Neural progenitor cell (in vitro differentiated cells): ENCODE data around the gene SLC35F3. TPM values are rescaled to one million over a fixed set of nuclear protein-coding genes. Genes with fewer than 3 reads are reported as not detected.

ENCODE experiments used
- DNase-seq: peaks from one replicate; pipeline ENCODE4 v3.0.0-alpha.2; 2016; ENCODE audit warnings: low spot score
- H2AFZ ChIP-seq: fragments of 200-600 bp; sonication (generic); replicated peaks from 2 replicates; pipeline ENCODE4 v1.6.1; 2016; ENCODE audit warnings: antibody characterized with exemption
- H3F3A ChIP-seq: fragments of 200-600 bp; sonication (generic); 2 replicates; pipeline ENCODE4 v1.6.1; 2016; ENCODE audit warnings: antibody characterized with exemption, low read depth
- H3K27ac ChIP-seq: fragments of 200-600 bp; sonication (generic); 2 replicates; pipeline ENCODE4 v1.5.1; 2016; ENCODE audit warnings: mild to moderate bottlenecking
- H3K27me3 ChIP-seq: fragments of 200-600 bp; sonication (generic); 2 replicates; pipeline ENCODE4 v1.6.1; 2016; ENCODE audit warnings: mild to moderate bottlenecking, moderate library complexity
- H3K36me3 ChIP-seq: fragments of 200-600 bp; sonication (generic); 2 replicates; pipeline ENCODE4 v1.5.1; 2016
- H3K4me1 ChIP-seq: fragments of 200-600 bp; sonication (generic); 2 replicates; pipeline ENCODE4 v1.6.1; 2016; ENCODE audit warnings: mixed run types
- H3K4me2 ChIP-seq: fragments of 200-600 bp; sonication (generic); 2 replicates; pipeline ENCODE4 v1.6.1; 2016
- H3K4me3 ChIP-seq: fragments of 200-600 bp; sonication (generic); 2 replicates; pipeline ENCODE4 v1.5.1; 2016
- H3K79me2 ChIP-seq: fragments of 200-600 bp; sonication (generic); 2 replicates; pipeline ENCODE4 v1.6.1; 2016; ENCODE audit warnings: low read depth
- H3K9ac ChIP-seq: fragments of 200-600 bp; sonication (generic); 2 replicates; pipeline ENCODE4 v1.6.1; 2016
- H3K9me3 ChIP-seq: fragments of 200-600 bp; sonication (generic); 2 replicates; pipeline ENCODE4 v1.5.1; 2016; ENCODE audit warnings: low read depth
- H4K20me1 ChIP-seq: fragments of 200-600 bp; sonication (generic); 2 replicates; pipeline ENCODE4 v1.6.1; 2016; ENCODE audit warnings: low read depth
- H3K27ac Mint-ChIP-seq: 3 replicates; pipeline ENCODE4 v1.8.0; 2021; ENCODE audit warnings: mixed read lengths
- H3K27me3 Mint-ChIP-seq: 2 replicates; pipeline ENCODE4 v1.8.0; 2022; ENCODE audit warnings: low read depth, mild to moderate bottlenecking, inconsistent platforms, moderate library complexity, mixed read lengths; ENCODE audit not compliant: insufficient read depth
- H3K36me3 Mint-ChIP-seq: 3 replicates; pipeline ENCODE4 v1.8.0; 2021; ENCODE audit warnings: mixed read lengths
- H3K4me1 Mint-ChIP-seq: 3 replicates; pipeline ENCODE4 v1.8.0; 2021; ENCODE audit warnings: mixed read lengths
- H3K4me3 Mint-ChIP-seq: 3 replicates; pipeline ENCODE4 v1.8.0; 2021; ENCODE audit warnings: mild to moderate bottlenecking, moderate library complexity, mixed read lengths
- H3K9me3 Mint-ChIP-seq: 3 replicates; pipeline ENCODE4 v1.8.0; 2020; ENCODE audit warnings: mixed read lengths
- EZH2 ChIP-seq: fragments of 200-600 bp; sonication (generic); IDR thresholded peaks from 2 replicates; pipeline ENCODE4 v1.6.1; 2017; ENCODE audit warnings: antibody characterized with exemption, mild to moderate bottlenecking, moderate library complexity
- EZH2phosphoT487 ChIP-seq: fragments of 200-600 bp; sonication (generic); IDR thresholded peaks from 2 replicates; pipeline ENCODE4 v1.6.1; 2017; ENCODE audit warnings: antibody characterized with exemption
- total RNA-seq: library from RNA; depleted of rRNA; stranded (reverse); fragments of >200 nt; gene quantifications from 2 replicates; pipeline ENCODE4 v1.2.3, GENCODE V29; 2015; ENCODE audit warnings: low replicate concordance
- TF ChIP-seq, protein P1 (sequence below): fragments of 200-600 bp; sonication (generic); IDR thresholded peaks from 2 replicates; pipeline ENCODE4 v1.5.1; 2017; ENCODE audit warnings: antibody characterized with exemption, mild to moderate bottlenecking

The SLC35F3 gene
- total RNA-seq, 1 donor from 2014 or later: 0.79 TPM

DNA sequence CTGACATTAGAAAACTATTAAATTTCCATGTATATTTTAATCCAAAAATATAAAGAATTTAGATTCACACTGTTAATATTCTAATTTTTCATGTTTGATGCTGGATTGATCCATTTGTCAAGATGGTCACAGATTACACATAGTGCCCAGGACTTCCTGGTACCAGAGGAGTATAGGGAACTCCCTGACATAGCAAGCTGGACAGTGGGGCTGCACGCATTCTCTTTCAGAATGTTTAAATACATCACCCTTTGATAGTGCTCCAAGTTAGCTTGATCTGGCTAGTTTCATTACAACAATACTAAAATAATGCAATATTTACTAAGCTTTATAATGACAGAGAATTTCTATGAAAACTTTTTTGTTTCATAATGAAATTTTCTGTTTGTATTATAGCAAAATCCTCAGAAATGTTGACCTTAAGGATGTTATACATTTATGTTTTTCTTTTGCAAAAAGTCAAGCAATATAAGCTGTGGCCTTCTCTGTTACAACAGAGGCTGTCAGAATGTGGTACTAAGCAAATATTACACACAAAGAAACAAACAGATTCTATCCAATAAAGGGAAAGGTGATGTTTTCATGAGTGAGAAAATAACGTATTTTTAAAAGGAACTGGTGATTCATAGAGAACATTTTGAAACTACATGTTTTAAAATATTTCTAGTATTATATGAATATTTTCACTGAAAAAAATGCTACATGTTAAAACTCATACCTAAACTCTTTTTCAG lies 84.7 kb downstream of the SLC35F3 start:
- H3K27me3 ChIP-seq: no peaks in the 10 kb centered on the region
- DNase-seq: no peak
- Mint-ChIP-seq H3K9me3 (no peaks in the 10 kb centered on the region), H3K4me3 (no peak overlapping the region), H3K27ac (no peak overlapping the region), H3K27me3 (no peaks in the 10 kb centered on the region), H3K4me1 (peaks cover 13% of the 10 kb centered on the region), H3K36me3 (no peaks in the 10 kb centered on the region)
- H3K27ac ChIP-seq: no peak overlapping the region
- no peaks in the 10 kb centered on the region for H4K20me1 ChIP-seq
- no peaks in the 10 kb centered on the region for H3K79me2 ChIP-seq
- H3K4me2 ChIP-seq: no peak overlapping the region
- no peak overlapping the region for H2AFZ ChIP-seq
- TF ChIP-seq EZH2phosphoT487: no peak
- TF ChIP-seq, protein P1, sequence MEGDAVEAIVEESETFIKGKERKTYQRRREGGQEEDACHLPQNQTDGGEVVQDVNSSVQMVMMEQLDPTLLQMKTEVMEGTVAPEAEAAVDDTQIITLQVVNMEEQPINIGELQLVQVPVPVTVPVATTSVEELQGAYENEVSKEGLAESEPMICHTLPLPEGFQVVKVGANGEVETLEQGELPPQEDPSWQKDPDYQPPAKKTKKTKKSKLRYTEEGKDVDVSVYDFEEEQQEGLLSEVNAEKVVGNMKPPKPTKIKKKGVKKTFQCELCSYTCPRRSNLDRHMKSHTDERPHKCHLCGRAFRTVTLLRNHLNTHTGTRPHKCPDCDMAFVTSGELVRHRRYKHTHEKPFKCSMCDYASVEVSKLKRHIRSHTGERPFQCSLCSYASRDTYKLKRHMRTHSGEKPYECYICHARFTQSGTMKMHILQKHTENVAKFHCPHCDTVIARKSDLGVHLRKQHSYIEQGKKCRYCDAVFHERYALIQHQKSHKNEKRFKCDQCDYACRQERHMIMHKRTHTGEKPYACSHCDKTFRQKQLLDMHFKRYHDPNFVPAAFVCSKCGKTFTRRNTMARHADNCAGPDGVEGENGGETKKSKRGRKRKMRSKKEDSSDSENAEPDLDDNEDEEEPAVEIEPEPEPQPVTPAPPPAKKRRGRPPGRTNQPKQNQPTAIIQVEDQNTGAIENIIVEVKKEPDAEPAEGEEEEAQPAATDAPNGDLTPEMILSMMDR: no peak
- no peak for TF ChIP-seq EZH2
- H3K4me3 ChIP-seq: no peak overlapping the region
- H3K9me3 ChIP-seq: no peaks in the 10 kb centered on the region
- no peaks in the 10 kb centered on the region for H3K36me3 ChIP-seq
- no peaks in the 10 kb centered on the region for H3F3A ChIP-seq
- peaks cover 8% of the 10 kb centered on the region for H3K4me1 ChIP-seq
- no peak overlapping the region for H3K9ac ChIP-seq

DNA sequence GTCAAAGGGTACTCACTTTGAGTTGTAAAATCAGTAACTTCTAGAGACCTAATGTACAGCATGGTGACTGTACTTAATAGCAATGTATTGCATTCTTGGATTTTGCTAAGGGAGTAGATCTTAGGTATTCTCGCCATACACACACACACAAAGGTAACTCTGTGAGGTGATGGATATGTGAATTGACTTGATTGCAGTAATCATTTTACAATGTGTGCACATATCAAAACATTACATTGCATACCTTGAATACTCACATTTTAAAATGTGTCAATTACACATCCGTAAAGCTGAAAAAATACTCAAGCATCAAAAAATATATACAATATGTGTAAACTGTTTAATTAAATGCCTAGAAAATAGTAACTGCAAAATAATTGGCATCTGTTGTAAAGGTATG lies 86.0 kb downstream of the SLC35F3 start:
- H3K79me2 ChIP-seq: no peaks in the 10 kb centered on the region
- no peak for TF ChIP-seq EZH2phosphoT487
- TF ChIP-seq, protein P1: no peak
- no peak for TF ChIP-seq EZH2
- H3K36me3 ChIP-seq: no peaks in the 10 kb centered on the region
- H3K27ac ChIP-seq: no peak overlapping the region
- no peaks in the 10 kb centered on the region for H3K27me3 ChIP-seq
- no peaks in the 10 kb centered on the region for H3F3A ChIP-seq
- H3K4me1 ChIP-seq: peaks cover 8% of the 10 kb centered on the region
- Mint-ChIP-seq H3K27me3 (no peaks in the 10 kb centered on the region), H3K27ac (no peak overlapping the region), H3K4me3 (no peak overlapping the region), H3K36me3 (no peaks in the 10 kb centered on the region), H3K4me1 (peaks cover 19% of the 10 kb centered on the region), H3K9me3 (no peaks in the 10 kb centered on the region)
- H3K4me3 ChIP-seq: no peak overlapping the region
- H3K9ac ChIP-seq: no peak overlapping the region
- no peak for DNase-seq
- no peaks in the 10 kb centered on the region for H4K20me1 ChIP-seq
- no peak overlapping the region for H2AFZ ChIP-seq
- no peak overlapping the region for H3K4me2 ChIP-seq
- no peaks in the 10 kb centered on the region for H3K9me3 ChIP-seq

DNA sequence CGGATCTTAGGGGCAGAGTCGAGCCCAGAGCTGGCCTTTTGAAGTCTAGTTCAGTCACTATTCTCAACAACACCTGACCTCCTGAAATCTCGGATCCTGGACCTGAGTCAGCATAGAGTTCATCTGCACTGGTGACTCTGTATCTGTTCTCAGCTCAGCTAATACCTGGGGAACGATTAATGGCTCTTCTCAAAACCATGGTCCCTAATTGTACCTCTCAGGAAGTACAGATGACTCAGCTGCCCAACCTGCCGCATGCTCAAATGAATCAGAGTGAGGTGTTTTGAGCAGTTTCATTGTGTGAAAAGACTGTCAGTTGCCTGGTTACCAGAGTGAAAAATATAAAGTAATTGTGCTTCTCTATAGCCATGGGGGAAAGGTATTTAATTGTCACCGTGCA lies 89.2 kb downstream of the SLC35F3 start:
- no peak for TF ChIP-seq EZH2
- TF ChIP-seq, protein P1: no peak
- Mint-ChIP-seq H3K4me3 (no peak overlapping the region), H3K27ac (no peak overlapping the region), H3K9me3 (no peaks in the 10 kb centered on the region), H3K36me3 (no peaks in the 10 kb centered on the region), H3K4me1 (peaks cover 24% of the 10 kb centered on the region), H3K27me3 (peaks cover 3% of the 10 kb centered on the region)
- H3K79me2 ChIP-seq: no peaks in the 10 kb centered on the region
- H3K27ac ChIP-seq: no peak overlapping the region
- no peaks in the 10 kb centered on the region for H4K20me1 ChIP-seq
- peaks cover 8% of the 10 kb centered on the region for H3K4me1 ChIP-seq
- no peak overlapping the region for H3K4me3 ChIP-seq
- H3K36me3 ChIP-seq: no peaks in the 10 kb centered on the region
- H3K9ac ChIP-seq: no peak overlapping the region
- no peak overlapping the region for H2AFZ ChIP-seq
- no peaks in the 10 kb centered on the region for H3F3A ChIP-seq
- no peaks in the 10 kb centered on the region for H3K27me3 ChIP-seq
- no peaks in the 10 kb centered on the region for H3K9me3 ChIP-seq
- no peak for DNase-seq
- no peak overlapping the region for H3K4me2 ChIP-seq
